HEK293 (cell line): ENCODE results near the gene SYTL2.

Source experiments
- CTCF ChIA-PET: fragments of 350-600 bp; formaldehyde crosslinking; extraction: SDS; loops from one replicate; lab custom pipeline; 2021; ENCODE audit warnings: antibody characterized with exemption; lab: Yijun Ruan, JAX
- POLR2A ChIA-PET: fragments of 300-600 bp; formaldehyde crosslinking; extraction: SDS; loops from one replicate; lab custom pipeline; 2020; ENCODE audit warnings: antibody characterized with exemption, inconsistent platforms; lab: Yijun Ruan, JAX
- H3K27ac ChIP-seq: fragments of 200-500 bp; sonication (Bioruptor generic); 2 replicates; pipeline ENCODE4 v1.5.1; 2014; ENCODE audit warnings: low read depth, low read length, control low read depth, inconsistent platforms; ENCODE audit errors: extremely low read depth
- H3K36me3 ChIP-seq, 2 experiments: fragments of 200-500 bp in 1 of 2; sonication (Bioruptor generic) in 1 of 2; 1 replicate in 1 of 2; 2 replicates in 1 of 2; pipeline ENCODE4 v1.5.1; 2014 to 2017; ENCODE audit warnings: inconsistent platforms in 2 of 2, low read length in 2 of 2; ENCODE audit not compliant: control insufficient read depth in 2 of 2, insufficient read depth in 1 of 2
- H3K4me1 ChIP-seq: fragments of 200-500 bp; sonication (Bioruptor generic); 2 replicates; pipeline ENCODE4 v1.5.1; 2014; ENCODE audit warnings: mild to moderate bottlenecking, low read length, inconsistent platforms; ENCODE audit not compliant: control insufficient read depth, insufficient read depth
- H3K4me3 ChIP-seq: 2 replicates; pipeline ENCODE4 v1.5.1; 2011; ENCODE audit warnings: low read depth, mild to moderate bottlenecking, control low read depth, low read length, moderate library complexity
- H3K9me3 ChIP-seq: fragments of 200-500 bp; sonication (Bioruptor generic); 2 replicates; pipeline ENCODE4 v1.5.1; 2014; ENCODE audit warnings: low read depth, low read length, inconsistent platforms; ENCODE audit not compliant: control insufficient read depth, insufficient read depth
- GFI1B ChIP-seq: fragments of 450-650 bp; formaldehyde crosslinking; IDR thresholded peaks from 2 replicates; pipeline ENCODE4 v1.5.1; 2016; ENCODE audit warnings: missing biosample characterization, missing genetic modification characterization
- ZFP69B ChIP-seq: fragments of 450-650 bp; formaldehyde crosslinking; IDR thresholded peaks from 2 replicates; pipeline ENCODE4 v1.5.1; 2016; ENCODE audit warnings: missing biosample characterization, missing genetic modification characterization
- ZNF19 ChIP-seq: fragments of 450-650 bp; formaldehyde crosslinking; IDR thresholded peaks from 2 replicates; pipeline ENCODE4; 2016; ENCODE audit warnings: missing biosample characterization, missing genetic modification characterization, low read depth
- ZNF624 ChIP-seq: fragments of 450-650 bp; formaldehyde crosslinking; IDR thresholded peaks from 2 replicates; pipeline ENCODE4 v1.5.1; 2017; ENCODE audit warnings: missing biosample characterization, missing genetic modification characterization
- ZNF654 ChIP-seq: fragments of 450-650 bp; formaldehyde crosslinking; IDR thresholded peaks from 2 replicates; pipeline ENCODE4 v1.5.1; 2016; ENCODE audit warnings: low read depth, missing biosample characterization, missing genetic modification characterization
- ZNF776 ChIP-seq: fragments of 450-650 bp; formaldehyde crosslinking; IDR thresholded peaks from 2 replicates; pipeline ENCODE4 v1.5.0; 2017; ENCODE audit warnings: missing biosample characterization, missing genetic modification characterization, borderline replicate concordance
- ZNF777 ChIP-seq: fragments of 450-650 bp; formaldehyde crosslinking; IDR thresholded peaks from 2 replicates; pipeline ENCODE4 v1.5.1; 2017; ENCODE audit warnings: missing biosample characterization, missing genetic modification characterization, borderline replicate concordance
- TF ChIP-seq, protein P1 (sequence below): fragments of 450-650 bp; formaldehyde crosslinking; IDR thresholded peaks from 2 replicates; pipeline ENCODE4 v1.5.1; 2016; ENCODE audit warnings: missing biosample characterization, missing genetic modification characterization
- TF ChIP-seq, protein P2 (sequence below): fragments of 450-650 bp; formaldehyde crosslinking; IDR thresholded peaks from 2 replicates; pipeline ENCODE4 v1.5.1; 2016; ENCODE audit warnings: missing biosample characterization, missing genetic modification characterization
- TF ChIP-seq, protein P3 (sequence below): fragments of 450-650 bp; formaldehyde crosslinking; IDR thresholded peaks from 2 replicates; pipeline ENCODE4 v1.5.1; 2017; ENCODE audit warnings: missing biosample characterization, missing genetic modification characterization
- TF ChIP-seq, protein P4 (sequence below): fragments of 450-650 bp; formaldehyde crosslinking; IDR thresholded peaks from 2 replicates; pipeline ENCODE4 v1.5.1; 2016; ENCODE audit warnings: missing biosample characterization, missing genetic modification characterization, borderline replicate concordance

Gene SYTL2

DNA sequence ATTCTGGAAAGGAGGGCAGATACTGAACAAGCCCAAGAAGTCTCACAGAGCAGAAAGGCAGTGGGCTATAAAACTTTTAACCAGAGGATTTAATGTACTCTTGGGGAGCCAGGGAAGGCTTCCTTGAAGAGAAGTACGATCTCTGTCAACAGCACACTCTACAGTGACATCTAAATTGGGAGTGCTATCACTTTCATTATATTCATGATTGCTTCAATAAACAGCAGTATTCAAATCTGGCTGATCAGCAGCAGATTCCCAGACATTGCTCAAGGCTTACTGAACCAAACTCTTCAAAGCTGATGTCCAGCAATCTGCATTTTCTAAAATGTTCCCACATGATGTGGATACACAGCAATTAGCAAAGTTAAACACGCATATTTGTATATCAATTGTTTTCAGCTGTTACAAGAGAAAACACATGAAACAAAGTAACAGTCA is 44.2 kb downstream of the SYTL2 start (continued):
- TF ChIP-seq, protein P1, sequence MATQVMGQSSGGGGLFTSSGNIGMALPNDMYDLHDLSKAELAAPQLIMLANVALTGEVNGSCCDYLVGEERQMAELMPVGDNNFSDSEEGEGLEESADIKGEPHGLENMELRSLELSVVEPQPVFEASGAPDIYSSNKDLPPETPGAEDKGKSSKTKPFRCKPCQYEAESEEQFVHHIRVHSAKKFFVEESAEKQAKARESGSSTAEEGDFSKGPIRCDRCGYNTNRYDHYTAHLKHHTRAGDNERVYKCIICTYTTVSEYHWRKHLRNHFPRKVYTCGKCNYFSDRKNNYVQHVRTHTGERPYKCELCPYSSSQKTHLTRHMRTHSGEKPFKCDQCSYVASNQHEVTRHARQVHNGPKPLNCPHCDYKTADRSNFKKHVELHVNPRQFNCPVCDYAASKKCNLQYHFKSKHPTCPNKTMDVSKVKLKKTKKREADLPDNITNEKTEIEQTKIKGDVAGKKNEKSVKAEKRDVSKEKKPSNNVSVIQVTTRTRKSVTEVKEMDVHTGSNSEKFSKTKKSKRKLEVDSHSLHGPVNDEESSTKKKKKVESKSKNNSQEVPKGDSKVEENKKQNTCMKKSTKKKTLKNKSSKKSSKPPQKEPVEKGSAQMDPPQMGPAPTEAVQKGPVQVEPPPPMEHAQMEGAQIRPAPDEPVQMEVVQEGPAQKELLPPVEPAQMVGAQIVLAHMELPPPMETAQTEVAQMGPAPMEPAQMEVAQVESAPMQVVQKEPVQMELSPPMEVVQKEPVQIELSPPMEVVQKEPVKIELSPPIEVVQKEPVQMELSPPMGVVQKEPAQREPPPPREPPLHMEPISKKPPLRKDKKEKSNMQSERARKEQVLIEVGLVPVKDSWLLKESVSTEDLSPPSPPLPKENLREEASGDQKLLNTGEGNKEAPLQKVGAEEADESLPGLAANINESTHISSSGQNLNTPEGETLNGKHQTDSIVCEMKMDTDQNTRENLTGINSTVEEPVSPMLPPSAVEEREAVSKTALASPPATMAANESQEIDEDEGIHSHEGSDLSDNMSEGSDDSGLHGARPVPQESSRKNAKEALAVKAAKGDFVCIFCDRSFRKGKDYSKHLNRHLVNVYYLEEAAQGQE (tag by site-specific recombination) = no peak
- TF ChIP-seq, protein P2, sequence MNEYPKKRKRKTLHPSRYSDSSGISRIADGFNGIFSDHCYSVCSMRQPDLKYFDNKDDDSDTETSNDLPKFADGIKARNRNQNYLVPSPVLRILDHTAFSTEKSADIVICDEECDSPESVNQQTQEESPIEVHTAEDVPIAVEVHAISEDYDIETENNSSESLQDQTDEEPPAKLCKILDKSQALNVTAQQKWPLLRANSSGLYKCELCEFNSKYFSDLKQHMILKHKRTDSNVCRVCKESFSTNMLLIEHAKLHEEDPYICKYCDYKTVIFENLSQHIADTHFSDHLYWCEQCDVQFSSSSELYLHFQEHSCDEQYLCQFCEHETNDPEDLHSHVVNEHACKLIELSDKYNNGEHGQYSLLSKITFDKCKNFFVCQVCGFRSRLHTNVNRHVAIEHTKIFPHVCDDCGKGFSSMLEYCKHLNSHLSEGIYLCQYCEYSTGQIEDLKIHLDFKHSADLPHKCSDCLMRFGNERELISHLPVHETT = no peak
- TF ChIP-seq ZNF654 (tag by site-specific recombination) (no peak), ZNF776 (tag by site-specific recombination) (no peak), ZFP69B (tag by site-specific recombination) (no peak)

DNA sequence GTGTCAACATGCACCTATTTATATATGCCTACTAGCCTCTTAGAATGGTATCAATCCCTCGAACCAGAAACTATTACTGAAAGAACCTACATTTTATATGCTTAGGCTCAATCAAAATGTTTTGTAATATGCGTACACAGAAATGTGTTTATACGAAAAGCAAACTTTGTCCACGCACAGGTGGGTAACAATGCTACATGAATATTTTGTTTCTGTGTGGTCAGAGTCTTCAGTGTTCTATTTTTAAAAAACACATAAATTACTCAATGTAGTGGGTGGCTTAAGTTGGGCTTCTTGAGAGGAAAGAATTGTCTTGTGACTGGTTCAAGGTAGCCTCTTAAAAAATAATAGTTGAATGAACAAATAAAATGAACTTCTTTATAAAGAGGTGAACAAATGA is 46.1 kb downstream of the SYTL2 start:
- H3K36me3 ChIP-seq = no peaks in the 10 kb centered on the region
- POLR2A ChIA-PET = no interaction called here
- H3K4me3 ChIP-seq = no peak overlapping the region
- no peaks in the 10 kb centered on the region; the same call in 1 of the 2 replicates for H3K4me1 ChIP-seq
- H3K9me3 ChIP-seq = no peaks in the 10 kb centered on the region
- no peak overlapping the region for H3K27ac ChIP-seq
- TF ChIP-seq, protein P3, sequence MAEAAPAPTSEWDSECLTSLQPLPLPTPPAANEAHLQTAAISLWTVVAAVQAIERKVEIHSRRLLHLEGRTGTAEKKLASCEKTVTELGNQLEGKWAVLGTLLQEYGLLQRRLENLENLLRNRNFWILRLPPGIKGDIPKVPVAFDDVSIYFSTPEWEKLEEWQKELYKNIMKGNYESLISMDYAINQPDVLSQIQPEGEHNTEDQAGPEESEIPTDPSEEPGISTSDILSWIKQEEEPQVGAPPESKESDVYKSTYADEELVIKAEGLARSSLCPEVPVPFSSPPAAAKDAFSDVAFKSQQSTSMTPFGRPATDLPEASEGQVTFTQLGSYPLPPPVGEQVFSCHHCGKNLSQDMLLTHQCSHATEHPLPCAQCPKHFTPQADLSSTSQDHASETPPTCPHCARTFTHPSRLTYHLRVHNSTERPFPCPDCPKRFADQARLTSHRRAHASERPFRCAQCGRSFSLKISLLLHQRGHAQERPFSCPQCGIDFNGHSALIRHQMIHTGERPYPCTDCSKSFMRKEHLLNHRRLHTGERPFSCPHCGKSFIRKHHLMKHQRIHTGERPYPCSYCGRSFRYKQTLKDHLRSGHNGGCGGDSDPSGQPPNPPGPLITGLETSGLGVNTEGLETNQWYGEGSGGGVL (tag by site-specific recombination) = no peak
- TF ChIP-seq GFI1B (tag by site-specific recombination) = no peak
- no peak for TF ChIP-seq ZNF777 (tag by site-specific recombination)
- TF ChIP-seq, all 188 proteins: peak for 0
- CTCF ChIA-PET = interaction anchor here (0.5 kb wide), 1 partner anchor 21 kb away, joined by 3 read pairs; no protein-coding TSS in a partner anchor

DNA sequence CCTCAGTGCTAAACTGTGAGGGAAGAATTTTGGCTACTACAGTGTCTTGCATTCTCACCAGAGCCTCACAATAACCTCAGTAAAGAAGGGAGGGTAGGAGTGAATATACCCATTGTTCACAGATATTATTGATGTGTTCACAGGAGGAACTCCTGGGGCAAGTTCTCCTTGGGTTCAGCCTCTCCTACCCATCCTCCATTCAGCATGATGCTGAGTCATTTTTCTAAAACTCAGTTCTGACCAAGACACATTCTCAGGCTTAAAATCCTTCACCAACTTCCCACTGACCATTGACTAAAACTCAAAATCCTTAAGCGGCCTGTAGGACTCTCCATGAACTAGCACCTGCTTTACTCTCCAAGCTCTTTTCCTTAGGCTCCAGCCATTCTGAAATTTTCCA is 48.7 kb downstream of the SYTL2 start:
- Histone ChIP-seq H3K36me3 (no peaks in the 10 kb centered on the region), H3K27ac (no peak overlapping the region), H3K9me3 (no peaks in the 10 kb centered on the region), H3K4me3 (no peak overlapping the region), H3K4me1 (no peaks in the 10 kb centered on the region; the same call in 1 of the 2 replicates)
- TF ChIP-seq ZNF19 (no peak), ZNF624 (tag by site-specific recombination) (no peak)
- TF ChIP-seq, protein P4, sequence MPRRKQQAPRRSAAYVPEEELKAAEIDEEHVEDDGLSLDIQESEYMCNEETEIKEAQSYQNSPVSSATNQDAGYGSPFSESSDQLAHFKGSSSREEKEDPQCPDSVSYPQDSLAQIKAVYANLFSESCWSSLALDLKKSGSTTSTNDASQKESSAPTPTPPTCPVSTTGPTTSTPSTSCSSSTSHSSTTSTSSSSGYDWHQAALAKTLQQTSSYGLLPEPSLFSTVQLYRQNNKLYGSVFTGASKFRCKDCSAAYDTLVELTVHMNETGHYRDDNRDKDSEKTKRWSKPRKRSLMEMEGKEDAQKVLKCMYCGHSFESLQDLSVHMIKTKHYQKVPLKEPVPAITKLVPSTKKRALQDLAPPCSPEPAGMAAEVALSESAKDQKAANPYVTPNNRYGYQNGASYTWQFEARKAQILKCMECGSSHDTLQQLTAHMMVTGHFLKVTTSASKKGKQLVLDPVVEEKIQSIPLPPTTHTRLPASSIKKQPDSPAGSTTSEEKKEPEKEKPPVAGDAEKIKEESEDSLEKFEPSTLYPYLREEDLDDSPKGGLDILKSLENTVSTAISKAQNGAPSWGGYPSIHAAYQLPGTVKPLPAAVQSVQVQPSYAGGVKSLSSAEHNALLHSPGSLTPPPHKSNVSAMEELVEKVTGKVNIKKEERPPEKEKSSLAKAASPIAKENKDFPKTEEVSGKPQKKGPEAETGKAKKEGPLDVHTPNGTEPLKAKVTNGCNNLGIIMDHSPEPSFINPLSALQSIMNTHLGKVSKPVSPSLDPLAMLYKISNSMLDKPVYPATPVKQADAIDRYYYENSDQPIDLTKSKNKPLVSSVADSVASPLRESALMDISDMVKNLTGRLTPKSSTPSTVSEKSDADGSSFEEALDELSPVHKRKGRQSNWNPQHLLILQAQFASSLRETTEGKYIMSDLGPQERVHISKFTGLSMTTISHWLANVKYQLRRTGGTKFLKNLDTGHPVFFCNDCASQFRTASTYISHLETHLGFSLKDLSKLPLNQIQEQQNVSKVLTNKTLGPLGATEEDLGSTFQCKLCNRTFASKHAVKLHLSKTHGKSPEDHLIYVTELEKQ (tag by site-specific recombination) = no peak
- ChIA-PET POLR2A (no interaction called here), CTCF (no interaction called here)
